Activated CD4-positive, CD25-positive, alpha-beta regulatory T cell treated with anti-CD3 and anti-CD28 coated beads, Interleukin-2, amount 50 U/mL, for 24 hours (primary cell): Measurements from ENCODE around the gene ZFYVE28.
A peak's percentile ranks its signal among the peaks of the same experiment; 100 is the strongest.
"Not testable (repeated sequence)": the region's sequence is repeated elsewhere in the genome, so short reads cannot be mapped to it uniquely, and the experiment has no call there.

Experiments
- ATAC-seq, 2 donors: fragments of 150-1000 bp; cut with Tn5 transposase; one replicate each; pipeline ENCODE4 v1.10.0; 2021; ENCODE audit warnings: mild to moderate bottlenecking in 1 of 2, moderate library complexity in 1 of 2

ZFYVE28 gene

DNA sequence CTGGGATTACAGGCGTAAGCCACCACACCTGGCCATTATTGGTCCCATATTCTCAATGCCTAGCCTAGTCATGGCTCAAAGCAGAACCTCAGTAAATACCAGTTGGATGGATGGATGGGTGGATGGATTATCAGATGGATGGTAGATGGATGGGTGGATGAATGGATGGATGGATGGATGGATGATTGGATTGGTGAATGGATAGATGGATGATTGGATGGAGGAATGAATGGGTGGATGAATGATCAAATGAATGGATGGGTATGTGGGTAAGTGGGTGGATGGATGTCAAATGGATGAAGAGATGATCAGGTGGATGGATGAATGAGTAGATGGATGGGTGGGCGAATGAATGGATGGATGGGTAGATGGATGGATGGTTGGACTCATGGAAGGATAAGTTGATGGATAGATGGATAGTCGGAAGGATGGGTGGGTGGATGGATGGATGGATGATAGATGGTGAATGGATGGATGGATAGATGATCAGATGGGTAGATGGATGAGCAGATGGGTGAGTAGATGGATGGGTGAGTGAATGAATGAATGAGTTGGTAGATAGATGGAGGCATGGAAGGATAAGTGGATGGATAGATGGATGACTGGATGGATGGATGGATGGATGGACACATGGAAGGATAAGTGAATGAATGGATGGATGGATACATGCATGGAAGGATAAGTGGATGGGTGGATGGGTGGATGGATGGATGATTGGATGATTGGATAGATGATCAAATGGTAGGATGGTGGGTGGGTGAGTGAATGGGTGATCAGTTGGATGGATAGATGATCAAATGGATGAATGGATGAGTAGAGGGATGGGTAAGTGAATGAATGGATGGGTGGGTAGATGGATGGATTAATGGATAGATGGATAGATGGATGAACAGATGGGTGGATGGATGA, 28.5 kb upstream of the ZFYVE28 start:
- no peak for ATAC-seq

- ATAC-seq, result no peak
Observed at GRCh38 chr4:2445571-2445970, 27.1 kb upstream of the ZFYVE28 start.

DNA sequence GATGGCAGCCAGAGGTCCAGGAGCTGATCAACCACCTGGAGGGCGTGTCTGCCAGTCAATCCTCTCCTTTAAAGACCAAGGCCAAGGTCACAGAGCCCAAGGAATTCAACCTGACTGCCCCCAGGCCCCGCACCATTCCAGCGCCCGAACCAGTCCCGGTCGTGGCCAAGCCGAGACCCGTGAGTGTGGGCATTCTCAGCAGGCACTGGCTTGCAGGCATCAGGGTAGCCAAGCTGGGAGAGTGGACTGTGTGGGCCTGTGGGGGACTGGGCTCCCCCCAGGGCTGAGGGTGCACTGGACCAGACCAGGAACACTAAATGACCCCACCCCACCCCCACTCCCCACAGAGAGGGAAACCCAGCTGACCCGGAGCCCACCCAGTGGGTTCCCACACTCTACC, 26.7 kb upstream of the ZFYVE28 start:
- ATAC-seq, result no peak

- no peak for ATAC-seq
Observed at GRCh38 chr4:2443956-2444740, 25.7 kb upstream of the ZFYVE28 start.

GRCh38 chr4:2443061-2443730, 24.8 kb upstream of the ZFYVE28 start:
- ATAC-seq, result no peak

DNA sequence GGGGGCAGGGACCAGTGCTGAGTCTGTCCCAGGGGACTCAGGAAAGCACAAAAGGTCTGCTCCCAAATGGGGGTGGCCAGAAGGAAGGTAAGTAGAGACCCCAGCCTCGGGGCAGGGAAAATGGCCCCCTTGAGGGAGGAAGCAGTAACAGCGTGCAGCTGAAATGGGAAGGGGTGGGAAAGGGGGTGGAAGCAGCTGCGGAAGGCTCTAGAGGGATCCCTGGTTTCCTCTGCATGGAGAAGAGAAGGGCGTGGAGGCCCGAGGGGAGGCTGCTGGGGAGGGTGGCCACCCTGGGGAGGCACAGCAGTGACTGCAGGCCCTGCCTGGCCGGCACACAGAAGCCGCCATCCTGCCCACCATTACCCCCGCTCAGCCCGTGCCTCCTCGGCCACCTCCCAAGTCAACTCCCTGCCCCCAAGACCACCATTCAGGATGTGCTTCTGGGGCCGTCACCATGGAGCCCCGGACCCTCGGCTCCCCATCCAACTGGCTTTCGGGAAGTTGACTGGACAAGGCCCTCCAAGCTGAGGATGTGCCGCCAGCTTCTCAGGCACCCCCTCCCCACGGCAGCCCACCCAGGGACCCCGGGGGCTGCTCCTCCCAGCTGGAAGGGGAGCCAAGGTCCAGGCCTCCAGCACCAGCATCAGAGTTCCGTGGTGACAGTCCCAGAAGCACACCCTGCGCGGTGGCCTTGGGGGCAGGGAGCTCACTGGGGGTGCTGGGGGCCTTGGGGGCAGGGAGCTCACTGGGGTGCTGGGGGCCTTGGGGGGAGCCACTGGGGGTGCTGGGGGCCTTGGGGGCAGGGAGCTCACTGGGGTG, 23.9 kb upstream of the ZFYVE28 start:
- no peak for ATAC-seq

DNA sequence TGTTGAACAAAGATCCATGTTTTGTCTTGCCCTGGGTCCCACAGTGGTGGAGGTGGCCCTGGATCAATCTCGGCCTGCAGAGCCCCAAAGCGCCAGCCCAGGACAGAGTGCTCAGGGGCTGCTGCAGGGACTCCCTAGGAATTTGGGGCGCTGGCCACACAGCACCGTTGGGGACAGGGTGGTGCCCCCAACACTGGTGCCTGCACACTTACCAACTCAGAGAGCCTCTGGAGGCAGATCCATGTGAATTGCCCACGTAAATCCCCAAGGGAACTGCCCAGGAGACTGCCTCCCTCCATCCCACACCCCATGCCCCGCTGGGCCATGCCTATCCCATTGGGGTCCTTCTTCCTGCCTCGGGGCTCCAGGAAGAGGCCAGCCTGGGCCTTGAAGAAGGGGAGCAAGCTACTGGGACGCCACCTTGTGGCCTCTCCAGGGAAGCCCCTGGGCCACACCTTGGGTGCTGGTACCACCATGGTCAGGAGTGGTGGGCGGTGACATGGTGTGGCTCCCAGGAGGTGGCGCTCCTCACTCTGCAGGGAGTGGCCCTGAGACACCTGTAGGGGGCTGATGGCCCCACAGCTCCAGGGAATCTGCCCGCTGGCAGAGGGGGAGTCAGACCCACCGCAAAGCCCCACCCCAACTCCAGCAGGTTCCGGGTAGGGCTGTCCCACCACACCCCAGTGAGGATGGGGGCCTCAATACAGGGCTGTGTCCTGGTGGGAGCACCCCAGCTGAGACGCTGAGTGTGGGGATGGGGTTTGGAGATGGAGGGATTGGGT, 23.1 kb upstream of the ZFYVE28 start:
- ATAC-seq, result peak; percentile 91

GRCh38 chr4:2438822-2439718, 20.6 kb upstream of the ZFYVE28 start:
- ATAC-seq, result no peak

- no peak for ATAC-seq
Observed at GRCh38 chr4:2437475-2438215, 19.2 kb upstream of the ZFYVE28 start.

DNA sequence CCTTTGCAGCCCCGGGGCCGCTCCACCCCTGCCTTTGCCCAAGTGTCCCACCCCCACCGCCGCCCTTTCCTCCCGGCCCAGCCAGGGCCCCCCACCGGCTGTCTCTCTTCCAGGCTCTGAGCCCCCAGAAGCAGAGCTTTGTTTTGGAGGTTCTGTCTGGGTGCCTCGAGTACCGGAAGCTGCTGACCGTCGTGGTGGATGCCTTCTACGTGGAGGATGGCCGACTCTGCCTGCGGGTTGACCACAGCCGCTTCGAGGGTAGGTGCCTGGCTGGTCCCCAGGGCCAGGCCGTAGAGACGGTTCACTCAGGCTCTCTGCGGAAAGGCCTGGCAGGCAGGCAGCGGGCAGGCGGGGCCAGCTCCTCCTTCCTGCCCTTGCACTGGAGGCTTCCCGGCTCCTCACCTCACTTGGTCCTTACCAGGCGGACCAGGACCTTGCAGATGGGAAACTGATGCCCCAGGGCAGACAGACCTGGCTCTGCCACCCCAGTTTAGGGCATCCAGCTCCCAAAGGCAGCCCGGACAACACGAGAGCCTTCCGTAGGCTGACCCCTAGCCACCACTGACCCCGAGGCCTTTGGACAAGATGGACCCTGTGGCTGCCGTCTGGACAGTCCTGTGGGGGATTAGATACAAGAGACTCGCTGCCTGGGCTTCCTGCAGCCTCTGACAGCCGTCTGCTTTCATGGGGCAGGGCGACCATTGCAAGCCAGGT, 18.5 kb upstream of the ZFYVE28 start:
- ATAC-seq, result no peak

GRCh38 chr4:2436301-2436700, 17.9 kb upstream of the ZFYVE28 start:
- no peak for ATAC-seq

DNA sequence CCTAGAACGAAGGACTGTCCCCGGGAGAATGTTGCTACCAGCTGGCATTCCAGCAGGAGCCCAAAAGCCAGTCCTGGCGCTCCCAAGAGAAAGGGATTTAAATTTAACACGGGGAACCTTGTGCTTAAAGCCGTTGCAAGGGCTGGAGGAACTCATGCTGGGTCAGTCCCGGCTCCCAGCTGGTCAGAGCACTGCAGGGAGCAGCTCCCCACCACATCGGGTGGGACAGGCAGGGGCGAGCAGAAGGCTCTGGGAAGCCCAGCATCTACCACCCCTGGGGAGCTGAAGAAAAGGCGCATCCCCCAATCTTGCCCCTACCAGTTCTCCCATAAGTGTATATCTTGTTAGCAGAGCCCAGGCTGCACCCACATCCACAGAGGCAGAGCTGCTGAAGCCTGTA, 16.0 kb upstream of the ZFYVE28 start:
- no peak for ATAC-seq

- ATAC-seq, result no peak
Observed at GRCh38 chr4:2433609-2434350, 15.3 kb upstream of the ZFYVE28 start.

- no peak for ATAC-seq
Observed at GRCh38 chr4:2432991-2433530, 14.6 kb upstream of the ZFYVE28 start.

DNA sequence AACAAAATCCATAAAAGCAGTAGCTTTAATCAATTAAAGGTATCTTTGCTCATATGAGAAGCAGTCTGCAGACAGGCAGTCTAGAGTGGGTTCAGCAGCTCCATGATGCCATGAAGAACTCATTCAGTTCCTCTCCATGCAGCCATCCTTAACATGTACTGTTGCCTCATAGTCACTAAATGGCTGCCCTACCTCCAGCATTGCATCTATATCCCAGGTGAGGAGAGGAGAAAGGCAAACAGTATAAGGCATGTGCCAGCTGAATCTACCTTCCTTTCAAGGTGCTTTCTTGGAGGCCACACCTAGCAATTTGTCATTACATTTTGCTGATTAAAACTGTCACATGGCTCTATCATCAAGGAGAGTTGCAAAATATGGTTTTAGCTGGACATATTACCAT, 13.6 kb upstream of the ZFYVE28 start:
- no peak for ATAC-seq

GRCh38 chr4:2429945-2430757, 11.7 kb upstream of the ZFYVE28 start:
- ATAC-seq, result not testable (repeated sequence)
